ENCODE data around the gene SLCO3A1. TPM values are rescaled to one million over a fixed set of nuclear protein-coding genes. Genes with fewer than 3 reads are reported as not detected.
"Not testable (repeated sequence)": the region's sequence is repeated elsewhere in the genome, so short reads cannot be mapped to it uniquely, and the experiment has no call there.

SLCO3A1 gene
- total RNA-seq, 1 donor from 2014 or later: 7.7 TPM

GRCh38 chr15:92053753-92054316, 200.3 kb downstream of the SLCO3A1 start:
- Mint-ChIP-seq H3K4me3 (ENCODE audit: low read depth) (no peak overlapping the region), H3K27me3 (peaks cover 26% of the 10 kb centered on the region), H3K27ac (no peak overlapping the region), H3K36me3 (ENCODE audit: insufficient read depth) (no peaks in the 10 kb centered on the region), H3K4me1 (ENCODE audit: low read depth) (no peaks in the 10 kb centered on the region), H3K9me3 (ENCODE audit: low read depth) (no peaks in the 10 kb centered on the region)
- TF ChIP-seq CTCF (IDR thresholded peaks at IDR 0.05; ENCODE audit: unreplicated experiment): peak; percentile 62
- no peak for DNase-seq (ENCODE audit: low spot score, unreplicated experiment)

- H3K4me3 Mint-ChIP-seq (ENCODE audit: low read depth): no peak overlapping the region
- no peaks in the 10 kb centered on the region for H3K36me3 Mint-ChIP-seq (ENCODE audit: insufficient read depth)
- H3K27me3 Mint-ChIP-seq: peaks cover 20% of the 10 kb centered on the region
- H3K9me3 Mint-ChIP-seq (ENCODE audit: low read depth): no peaks in the 10 kb centered on the region
- TF ChIP-seq CTCF (IDR thresholded peaks at IDR 0.05; ENCODE audit: unreplicated experiment): no peak
- H3K27ac Mint-ChIP-seq: no peak overlapping the region
- DNase-seq (ENCODE audit: low spot score, unreplicated experiment): no peak
- no peaks in the 10 kb centered on the region for H3K4me1 Mint-ChIP-seq (ENCODE audit: low read depth)
These were observed 203.4 kb downstream of the SLCO3A1 start for GRCh38 chr15:92056875-92057274.

- Mint-ChIP-seq H3K27ac (no peak overlapping the region), H3K4me1 (ENCODE audit: low read depth) (no peaks in the 10 kb centered on the region), H3K9me3 (ENCODE audit: low read depth) (peaks cover under 1% of the 10 kb centered on the region), H3K4me3 (ENCODE audit: low read depth) (no peak overlapping the region), H3K27me3 (peaks cover 20% of the 10 kb centered on the region), H3K36me3 (ENCODE audit: insufficient read depth) (no peaks in the 10 kb centered on the region)
- TF ChIP-seq CTCF (IDR thresholded peaks at IDR 0.05; ENCODE audit: unreplicated experiment): no peak
- DNase-seq (ENCODE audit: low spot score, unreplicated experiment): no peak
These were observed 205.8 kb downstream of the SLCO3A1 start for GRCh38 chr15:92059036-92059970.

- DNase-seq (ENCODE audit: low spot score, unreplicated experiment); H3K9me3 Mint-ChIP-seq (ENCODE audit: low read depth); H3K27ac Mint-ChIP-seq; H3K36me3 Mint-ChIP-seq (ENCODE audit: insufficient read depth); H3K4me3 Mint-ChIP-seq (ENCODE audit: low read depth); H3K4me1 Mint-ChIP-seq (ENCODE audit: low read depth): not testable (repeated sequence)
- peaks cover 20% of the 10 kb centered on the region for H3K27me3 Mint-ChIP-seq
These were observed 206.4 kb downstream of the SLCO3A1 start for GRCh38 chr15:92059971-92060311.

GRCh38 chr15:92061511-92062195, 208.1 kb downstream of the SLCO3A1 start:
- no peak for TF ChIP-seq CTCF (IDR thresholded peaks at IDR 0.05; ENCODE audit: unreplicated experiment)
- no peaks in the 10 kb centered on the region for H3K36me3 Mint-ChIP-seq (ENCODE audit: insufficient read depth)
- no peak overlapping the region for H3K27ac Mint-ChIP-seq
- H3K4me1 Mint-ChIP-seq (ENCODE audit: low read depth): no peaks in the 10 kb centered on the region
- peaks cover 3% of the 10 kb centered on the region for H3K9me3 Mint-ChIP-seq (ENCODE audit: low read depth)
- no peak overlapping the region for H3K4me3 Mint-ChIP-seq (ENCODE audit: low read depth)
- DNase-seq (ENCODE audit: low spot score, unreplicated experiment): no peak
- peaks cover 15% of the 10 kb centered on the region for H3K27me3 Mint-ChIP-seq

All from progenitor cell of endocrine pancreas (in vitro differentiated cells).